Activated T-helper 17 cell treated with anti-CD3 and anti-CD28 coated beads, Interleukin-2, amount 50 U/mL, for 72 hours (primary cell): Measurements from ENCODE around the gene CUL1. TPM values are rescaled to one million over a fixed set of nuclear protein-coding genes. Genes with fewer than 3 reads are reported as not detected.
A peak's percentile ranks its signal among the peaks of the same experiment; 100 is the strongest.

ENCODE experiments used
- ATAC-seq: fragments of 150-1000 bp; cut with Tn5 transposase; replicated peaks from 2 replicates; pipeline ENCODE4 v1.10.0; 2021; ENCODE audit warnings: mild to moderate bottlenecking, moderate library complexity
- H3K27ac Mint-ChIP-seq: one replicate; pipeline ENCODE4 v1.8.0; 2022; ENCODE audit warnings: mixed read lengths
- H3K27me3 Mint-ChIP-seq: one replicate; pipeline ENCODE4 v1.8.0; 2022; ENCODE audit warnings: mixed read lengths
- H3K36me3 Mint-ChIP-seq: one replicate; pipeline ENCODE4 v1.8.0; 2022; ENCODE audit warnings: low read depth, mild to moderate bottlenecking, mixed read lengths
- H3K4me1 Mint-ChIP-seq: one replicate; pipeline ENCODE4 v1.8.0; 2022; ENCODE audit warnings: mixed read lengths
- H3K4me3 Mint-ChIP-seq: one replicate; pipeline ENCODE4 v1.8.0; 2022; ENCODE audit warnings: mild to moderate bottlenecking, mixed read lengths
- H3K9me3 Mint-ChIP-seq: one replicate; pipeline ENCODE4 v1.8.0; 2022; ENCODE audit warnings: mixed read lengths
- total RNA-seq, 2 donors: library from RNA; stranded (reverse); gene quantifications; one replicate each; pipeline ENCODE4 v1.2.3, GENCODE V29; 2022

CUL1 gene
- total RNA-seq, 2 donors from 2014 or later: 61.4 to 61.7 TPM

DNA sequence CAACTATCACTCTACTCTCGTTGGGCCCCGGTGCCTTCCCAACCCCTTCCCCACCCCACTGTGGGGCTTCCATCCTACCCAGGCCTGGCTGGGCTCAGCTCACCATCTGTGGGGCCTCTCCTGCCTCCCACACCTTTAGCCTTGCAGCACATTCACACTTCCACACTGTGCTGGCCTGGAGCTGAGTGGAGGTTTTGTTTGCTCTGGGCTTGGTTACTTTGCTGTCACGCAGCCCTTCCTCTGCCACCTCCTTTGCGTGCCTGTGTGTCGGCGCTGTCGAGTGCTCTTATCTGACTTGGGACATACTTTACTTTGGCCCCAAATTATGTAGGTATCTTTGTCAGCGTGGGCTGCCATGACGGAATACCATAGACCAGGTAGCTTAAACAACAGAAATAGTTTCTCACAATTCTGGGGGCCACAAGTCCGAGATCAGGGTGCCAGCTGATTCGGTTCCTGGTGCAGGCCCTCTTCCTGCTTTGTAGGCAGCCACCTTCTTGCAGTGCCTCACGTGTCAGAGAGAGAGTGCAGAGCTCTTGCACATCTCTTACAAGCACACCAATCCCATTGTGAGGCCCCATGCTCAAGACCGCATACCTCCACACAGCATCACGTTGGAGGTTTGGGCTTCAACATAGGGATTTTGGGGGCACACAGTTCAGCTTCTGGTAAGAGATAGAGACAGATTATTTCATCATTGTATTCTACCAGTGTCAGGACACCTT, 89.0 kb downstream of the CUL1 start:
- Mint-ChIP-seq H3K4me1 (peaks cover 4% of the 10 kb centered on the region), H3K27ac (no peak overlapping the region), H3K27me3 (no peaks in the 10 kb centered on the region), H3K36me3 (peaks cover 98% of the 10 kb centered on the region), H3K9me3 (no peaks in the 10 kb centered on the region), H3K4me3 (no peak overlapping the region)
- no peak for ATAC-seq

GRCh38 chr7:148789220-148789619, 90.5 kb downstream of the CUL1 start:
- Mint-ChIP-seq H3K9me3 (no peaks in the 10 kb centered on the region), H3K27me3 (no peaks in the 10 kb centered on the region), H3K4me3 (no peak overlapping the region), H3K4me1 (peaks cover 4% of the 10 kb centered on the region), H3K27ac (peak overlapping the region; percentile 65), H3K36me3 (peaks cover 100% of the 10 kb centered on the region)
- ATAC-seq: no peak

DNA sequence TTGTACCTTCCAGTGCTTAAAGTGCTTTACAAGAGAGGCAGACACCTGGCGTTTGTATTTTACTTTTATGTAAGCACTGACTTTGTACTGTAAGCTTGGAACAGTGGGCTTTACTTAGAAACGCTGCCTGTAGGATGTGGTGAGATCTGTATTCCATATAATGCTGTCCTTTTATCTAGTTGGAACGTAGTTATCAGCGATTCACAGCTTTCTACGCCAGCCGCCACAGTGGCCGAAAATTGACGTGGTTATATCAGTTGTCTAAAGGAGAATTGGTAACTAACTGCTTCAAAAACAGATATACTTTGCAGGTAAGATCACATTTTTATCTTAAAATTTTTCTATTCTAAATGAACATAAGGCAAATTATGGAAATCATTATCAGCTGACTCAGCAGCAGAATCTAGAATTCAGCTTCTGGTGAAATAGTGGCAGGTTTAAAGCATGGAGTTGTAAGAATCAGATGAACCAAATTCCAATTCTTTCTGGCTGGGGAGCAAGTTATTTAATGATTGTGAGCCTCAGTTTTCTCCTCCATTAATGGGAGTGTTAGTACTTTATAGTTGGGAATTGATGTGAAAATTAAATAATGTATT, 91.5 kb downstream of the CUL1 start:
- H3K36me3 Mint-ChIP-seq: peaks cover 100% of the 10 kb centered on the region
- H3K27me3 Mint-ChIP-seq: no peaks in the 10 kb centered on the region
- no peak overlapping the region for H3K27ac Mint-ChIP-seq
- no peaks in the 10 kb centered on the region for H3K9me3 Mint-ChIP-seq
- H3K4me1 Mint-ChIP-seq: peaks cover 4% of the 10 kb centered on the region
- ATAC-seq: no peak
- no peak overlapping the region for H3K4me3 Mint-ChIP-seq

DNA sequence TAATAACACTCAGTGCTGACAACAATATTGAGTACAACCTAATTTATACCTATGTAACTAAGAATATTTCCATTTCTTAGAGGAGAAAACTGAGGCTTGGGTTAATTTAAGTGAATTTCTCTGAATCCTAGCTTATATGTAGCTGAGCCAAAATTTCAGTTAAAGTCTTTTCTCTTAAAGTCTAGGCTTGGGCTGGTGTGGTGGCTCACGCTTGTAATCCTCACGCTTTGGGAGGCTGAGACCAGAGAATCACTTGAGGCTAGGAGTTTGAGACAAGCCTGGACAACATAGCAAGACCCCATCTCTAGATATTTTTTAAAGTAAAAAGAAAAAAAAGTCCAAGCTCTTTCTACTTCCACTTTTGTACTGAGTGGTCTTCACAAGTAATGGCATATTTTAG, 92.1 kb downstream of the CUL1 start:
- Mint-ChIP-seq H3K4me1 (peaks cover 4% of the 10 kb centered on the region), H3K4me3 (no peak overlapping the region), H3K27ac (no peak overlapping the region), H3K9me3 (no peaks in the 10 kb centered on the region), H3K36me3 (peaks cover 100% of the 10 kb centered on the region), H3K27me3 (no peaks in the 10 kb centered on the region)
- ATAC-seq: no peak

DNA sequence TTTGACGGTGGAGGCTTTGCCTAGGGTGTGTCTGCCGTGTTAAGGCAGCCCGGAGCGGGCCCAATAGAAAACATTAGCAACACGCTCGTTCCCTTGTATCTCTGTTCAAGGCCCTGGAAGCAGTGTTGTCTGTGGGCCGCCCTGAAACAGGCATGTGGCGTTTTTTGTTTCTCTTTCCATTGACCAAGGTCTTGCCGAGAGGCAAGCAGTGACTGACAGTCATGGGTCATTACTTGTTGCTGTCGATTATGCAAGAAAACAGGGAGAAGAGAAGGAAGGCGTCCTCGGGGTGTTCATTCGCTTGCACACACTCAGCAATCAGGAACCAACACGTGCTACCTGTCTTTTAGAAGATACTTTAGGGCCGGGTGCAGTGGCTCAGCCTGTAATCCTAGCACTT, 92.8 kb downstream of the CUL1 start:
- Mint-ChIP-seq H3K4me3 (no peak overlapping the region), H3K4me1 (peaks cover 4% of the 10 kb centered on the region), H3K27ac (no peak overlapping the region), H3K27me3 (no peaks in the 10 kb centered on the region), H3K36me3 (peaks cover 100% of the 10 kb centered on the region), H3K9me3 (no peaks in the 10 kb centered on the region)
- no peak for ATAC-seq

GRCh38 chr7:148793590-148793989, 94.9 kb downstream of the CUL1 start:
- peaks cover 4% of the 10 kb centered on the region for H3K4me1 Mint-ChIP-seq
- no peak overlapping the region for H3K27ac Mint-ChIP-seq
- peaks cover 100% of the 10 kb centered on the region for H3K36me3 Mint-ChIP-seq
- no peaks in the 10 kb centered on the region for H3K27me3 Mint-ChIP-seq
- H3K4me3 Mint-ChIP-seq: no peak overlapping the region
- H3K9me3 Mint-ChIP-seq: no peaks in the 10 kb centered on the region
- ATAC-seq: no peak

GRCh38 chr7:148794476-148794875, 95.8 kb downstream of the CUL1 start:
- Mint-ChIP-seq H3K4me3 (no peak overlapping the region), H3K36me3 (peaks cover 100% of the 10 kb centered on the region), H3K9me3 (no peaks in the 10 kb centered on the region), H3K27ac (no peak overlapping the region), H3K27me3 (no peaks in the 10 kb centered on the region), H3K4me1 (no peaks in the 10 kb centered on the region)
- no peak for ATAC-seq

GRCh38 chr7:148796841-148797240, 98.1 kb downstream of the CUL1 start:
- peaks cover 100% of the 10 kb centered on the region for H3K36me3 Mint-ChIP-seq
- ATAC-seq: no peak
- H3K27ac Mint-ChIP-seq: no peak overlapping the region
- H3K9me3 Mint-ChIP-seq: no peaks in the 10 kb centered on the region
- H3K4me1 Mint-ChIP-seq: no peaks in the 10 kb centered on the region
- no peaks in the 10 kb centered on the region for H3K27me3 Mint-ChIP-seq
- no peak overlapping the region for H3K4me3 Mint-ChIP-seq

DNA sequence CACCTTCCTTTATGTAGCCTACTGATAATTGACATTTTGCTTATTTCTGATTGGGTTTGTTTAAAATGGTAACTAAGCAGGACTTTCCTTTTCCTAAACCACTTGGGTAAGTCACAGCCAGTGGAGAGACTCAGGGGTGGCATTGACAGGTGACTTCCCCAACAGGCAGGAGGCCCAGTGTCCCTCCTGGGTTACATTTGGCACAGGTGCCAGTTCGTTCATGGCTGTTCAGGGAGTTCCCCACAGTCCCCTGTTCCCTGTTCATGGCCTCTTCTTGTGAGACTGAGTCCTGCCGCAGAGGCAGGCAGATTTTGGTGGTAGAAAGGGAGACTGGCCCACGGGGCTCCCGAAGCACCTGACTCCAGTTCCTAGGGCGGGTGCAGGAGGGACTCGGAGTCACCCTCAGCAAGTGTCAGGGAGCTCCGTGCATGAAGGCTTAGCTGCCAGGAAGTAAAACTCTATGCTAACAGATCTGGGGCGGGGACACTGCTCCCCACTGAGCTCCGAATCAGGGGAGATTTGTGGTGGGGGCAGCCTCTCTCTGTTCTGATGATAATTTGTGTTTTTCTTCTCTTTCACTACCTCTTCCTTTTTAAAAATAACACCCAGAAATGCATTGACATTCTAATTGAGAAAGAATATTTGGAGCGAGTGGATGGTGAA, 101.3 kb downstream of the CUL1 start:
- Mint-ChIP-seq H3K27me3 (no peaks in the 10 kb centered on the region), H3K4me1 (no peaks in the 10 kb centered on the region), H3K4me3 (no peak overlapping the region), H3K36me3 (peaks cover 78% of the 10 kb centered on the region), H3K9me3 (no peaks in the 10 kb centered on the region), H3K27ac (no peak overlapping the region)
- ATAC-seq: no peak

GRCh38 chr7:148800677-148801076, 102.0 kb downstream of the CUL1 start:
- no peak overlapping the region for H3K27ac Mint-ChIP-seq
- no peaks in the 10 kb centered on the region for H3K27me3 Mint-ChIP-seq
- no peak for ATAC-seq
- peaks cover 78% of the 10 kb centered on the region for H3K36me3 Mint-ChIP-seq
- H3K9me3 Mint-ChIP-seq: no peaks in the 10 kb centered on the region
- no peak overlapping the region for H3K4me3 Mint-ChIP-seq
- no peaks in the 10 kb centered on the region for H3K4me1 Mint-ChIP-seq

GRCh38 chr7:148802101-148802493, 103.4 kb downstream of the CUL1 start:
- H3K27ac Mint-ChIP-seq: peak overlapping the region; percentile 24
- peaks cover 78% of the 10 kb centered on the region for H3K36me3 Mint-ChIP-seq
- H3K4me3 Mint-ChIP-seq: no peak overlapping the region
- ATAC-seq: no peak
- no peaks in the 10 kb centered on the region for H3K9me3 Mint-ChIP-seq
- no peaks in the 10 kb centered on the region for H3K27me3 Mint-ChIP-seq
- no peaks in the 10 kb centered on the region for H3K4me1 Mint-ChIP-seq

DNA sequence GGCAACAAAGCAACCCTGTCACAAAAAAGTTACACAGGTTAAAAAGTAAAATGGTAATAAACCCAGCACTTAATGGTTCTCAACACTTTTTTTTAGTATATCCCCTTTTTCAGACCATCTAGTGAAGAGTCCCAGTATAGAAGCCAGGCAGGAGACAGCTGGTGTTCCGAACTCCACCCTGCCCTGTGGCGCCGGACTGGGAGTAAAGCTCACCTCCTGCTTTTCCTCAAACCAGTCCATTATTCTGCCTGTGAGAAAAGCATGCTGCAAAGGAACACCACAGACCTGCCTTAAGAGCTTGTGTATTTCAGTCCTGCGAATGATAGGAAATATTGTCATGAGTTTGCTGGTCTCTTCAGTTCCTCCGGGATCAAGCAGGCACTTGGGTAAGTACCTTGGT, 104.4 kb downstream of the CUL1 start:
- no peak for ATAC-seq
- H3K9me3 Mint-ChIP-seq: no peaks in the 10 kb centered on the region
- H3K27ac Mint-ChIP-seq: peak overlapping the region; percentile 43
- no peak overlapping the region for H3K4me3 Mint-ChIP-seq
- no peaks in the 10 kb centered on the region for H3K4me1 Mint-ChIP-seq
- no peaks in the 10 kb centered on the region for H3K27me3 Mint-ChIP-seq
- H3K36me3 Mint-ChIP-seq: peaks cover 78% of the 10 kb centered on the region

DNA sequence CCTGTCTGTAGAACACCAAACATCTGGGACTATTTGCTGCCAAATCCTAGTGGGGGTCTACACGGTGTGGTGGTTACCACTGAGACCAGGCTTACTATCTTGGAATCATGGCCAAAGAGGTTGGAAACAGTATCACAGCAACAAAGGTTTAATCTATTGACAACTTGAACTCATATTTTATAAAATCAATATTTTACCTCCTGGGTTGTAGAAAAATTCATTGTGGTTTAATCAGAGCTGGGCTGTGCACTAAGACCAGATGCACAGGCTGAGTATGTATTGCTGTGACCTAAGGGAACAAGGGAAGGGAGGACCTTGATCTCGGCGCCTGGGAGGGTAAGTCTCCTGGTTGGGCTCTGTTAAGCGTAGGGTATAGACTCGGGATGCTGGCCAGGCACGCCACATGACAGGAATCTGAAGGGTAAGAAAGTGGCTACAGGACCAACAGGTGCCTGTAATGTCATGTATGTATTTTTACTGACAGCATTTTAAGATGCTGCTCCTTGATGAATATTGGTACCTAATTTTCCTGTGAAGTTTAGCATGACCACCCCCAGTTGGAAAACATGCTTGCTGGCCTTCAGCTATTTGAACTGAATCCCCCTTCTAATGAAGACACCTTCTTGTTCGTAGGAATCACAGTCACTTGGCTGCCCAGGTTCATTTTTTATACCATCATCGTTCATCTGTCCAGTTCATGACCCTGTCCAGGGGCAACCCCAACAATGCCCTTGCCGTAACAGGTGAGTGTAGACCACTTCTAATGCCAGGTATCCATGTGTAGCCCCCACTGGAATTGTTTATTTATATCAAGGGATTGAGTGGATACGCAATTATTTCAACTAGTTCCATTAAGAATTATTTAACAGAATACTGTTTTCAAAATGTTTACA, 105.9 kb downstream of the CUL1 start:
- Mint-ChIP-seq H3K4me1 (no peaks in the 10 kb centered on the region), H3K27me3 (no peaks in the 10 kb centered on the region), H3K36me3 (peaks cover 78% of the 10 kb centered on the region), H3K27ac (no peak overlapping the region), H3K9me3 (no peaks in the 10 kb centered on the region), H3K4me3 (no peak overlapping the region)
- no peak for ATAC-seq

- H3K9me3 Mint-ChIP-seq: no peaks in the 10 kb centered on the region
These were observed 107.5 kb downstream of the CUL1 start for GRCh38 chr7:148806187-148806586.

More at GRCh38 chr7:148806187-148806586, 107.5 kb downstream of the CUL1 start:
- no peaks in the 10 kb centered on the region for H3K4me1 Mint-ChIP-seq
- H3K4me3 Mint-ChIP-seq: no peak overlapping the region
- peaks cover 78% of the 10 kb centered on the region for H3K36me3 Mint-ChIP-seq
- peak overlapping the region; percentile 29 for H3K27ac Mint-ChIP-seq
- no peak for ATAC-seq
- no peaks in the 10 kb centered on the region for H3K27me3 Mint-ChIP-seq
